SK-N-SH treated with all-trans-retinoic acid at 6 μM for 48 hours (cell line): ENCODE results near the gene NLE1.

ENCODE experiments used
- ISL1 ChIP-seq: fragments of 250-450 bp; sonication (Bioruptor Pico); IDR thresholded peaks from 2 replicates; pipeline ENCODE4 v2.1.2; 2022; ENCODE audit warnings: mild to moderate bottlenecking, moderate library complexity
- TF ChIP-seq, protein P1 (sequence below): fragments of 250-450 bp; sonication (Bioruptor Pico); IDR thresholded peaks from 2 replicates; pipeline ENCODE4 v1.5.0; 2020; ENCODE audit warnings: mild to moderate bottlenecking, moderate library complexity

DNA sequence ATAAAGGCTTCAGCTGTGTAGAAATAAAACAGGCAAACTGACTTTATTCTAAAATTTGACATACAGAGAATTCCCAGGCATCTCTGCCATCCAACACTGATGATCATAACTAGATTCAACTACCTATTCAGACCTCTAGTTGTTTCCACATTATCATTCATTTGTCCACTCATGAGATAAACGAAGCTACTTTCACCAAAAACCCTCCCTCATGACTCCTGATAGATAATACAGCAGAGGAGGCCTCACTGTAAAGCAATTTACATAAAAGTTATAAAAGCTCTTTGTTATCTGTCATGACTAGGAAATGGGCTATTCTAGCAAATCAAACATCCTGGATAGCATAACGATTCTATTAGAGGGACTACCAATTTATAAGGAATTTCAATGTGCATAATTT lies 59.0 kb downstream of the NLE1 start:
- TF ChIP-seq ISL1 (CRISPR knock-in tag), result no peak
- TF ChIP-seq, protein P1, sequence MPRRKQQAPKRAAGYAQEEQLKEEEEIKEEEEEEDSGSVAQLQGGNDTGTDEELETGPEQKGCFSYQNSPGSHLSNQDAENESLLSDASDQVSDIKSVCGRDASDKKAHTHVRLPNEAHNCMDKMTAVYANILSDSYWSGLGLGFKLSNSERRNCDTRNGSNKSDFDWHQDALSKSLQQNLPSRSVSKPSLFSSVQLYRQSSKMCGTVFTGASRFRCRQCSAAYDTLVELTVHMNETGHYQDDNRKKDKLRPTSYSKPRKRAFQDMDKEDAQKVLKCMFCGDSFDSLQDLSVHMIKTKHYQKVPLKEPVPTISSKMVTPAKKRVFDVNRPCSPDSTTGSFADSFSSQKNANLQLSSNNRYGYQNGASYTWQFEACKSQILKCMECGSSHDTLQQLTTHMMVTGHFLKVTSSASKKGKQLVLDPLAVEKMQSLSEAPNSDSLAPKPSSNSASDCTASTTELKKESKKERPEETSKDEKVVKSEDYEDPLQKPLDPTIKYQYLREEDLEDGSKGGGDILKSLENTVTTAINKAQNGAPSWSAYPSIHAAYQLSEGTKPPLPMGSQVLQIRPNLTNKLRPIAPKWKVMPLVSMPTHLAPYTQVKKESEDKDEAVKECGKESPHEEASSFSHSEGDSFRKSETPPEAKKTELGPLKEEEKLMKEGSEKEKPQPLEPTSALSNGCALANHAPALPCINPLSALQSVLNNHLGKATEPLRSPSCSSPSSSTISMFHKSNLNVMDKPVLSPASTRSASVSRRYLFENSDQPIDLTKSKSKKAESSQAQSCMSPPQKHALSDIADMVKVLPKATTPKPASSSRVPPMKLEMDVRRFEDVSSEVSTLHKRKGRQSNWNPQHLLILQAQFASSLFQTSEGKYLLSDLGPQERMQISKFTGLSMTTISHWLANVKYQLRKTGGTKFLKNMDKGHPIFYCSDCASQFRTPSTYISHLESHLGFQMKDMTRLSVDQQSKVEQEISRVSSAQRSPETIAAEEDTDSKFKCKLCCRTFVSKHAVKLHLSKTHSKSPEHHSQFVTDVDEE (CRISPR knock-in tag), result no peak
